Stimulated activated naive CD4-positive, alpha-beta T cell treated with Interleukin-2 at 50 U/mL for 16 hours (primary cell): ENCODE results near the gene GPR153.

Experiments
- DNase-seq: peaks from one replicate; lab custom pipeline; 2025; lab: John Stamatoyannopoulos, UW

GPR153 gene

DNA sequence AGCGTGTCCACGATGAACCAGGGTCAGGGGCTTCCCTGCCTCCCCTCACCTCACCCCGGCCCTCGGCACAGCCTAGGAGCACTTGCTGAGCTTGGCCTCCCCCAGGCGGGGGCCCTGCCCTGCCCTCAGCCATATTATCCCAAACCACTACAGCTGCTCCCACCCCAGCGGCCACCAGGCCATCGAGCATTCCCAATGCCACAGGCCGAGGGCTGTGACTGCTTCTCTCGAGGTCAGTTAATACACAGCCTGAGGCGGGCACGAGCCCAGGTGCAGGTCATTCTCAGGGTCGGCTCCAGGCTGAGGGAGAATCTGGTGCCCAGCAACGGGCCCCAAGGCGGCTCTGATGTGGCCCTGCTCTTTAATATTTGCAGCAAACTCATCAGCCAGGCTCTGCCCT, 8.4 kb upstream of the GPR153 start:
- no peak for DNase-seq

GRCh38 chr1:6268415-6268814, 7.5 kb upstream of the GPR153 start:
- no peak for DNase-seq

DNA sequence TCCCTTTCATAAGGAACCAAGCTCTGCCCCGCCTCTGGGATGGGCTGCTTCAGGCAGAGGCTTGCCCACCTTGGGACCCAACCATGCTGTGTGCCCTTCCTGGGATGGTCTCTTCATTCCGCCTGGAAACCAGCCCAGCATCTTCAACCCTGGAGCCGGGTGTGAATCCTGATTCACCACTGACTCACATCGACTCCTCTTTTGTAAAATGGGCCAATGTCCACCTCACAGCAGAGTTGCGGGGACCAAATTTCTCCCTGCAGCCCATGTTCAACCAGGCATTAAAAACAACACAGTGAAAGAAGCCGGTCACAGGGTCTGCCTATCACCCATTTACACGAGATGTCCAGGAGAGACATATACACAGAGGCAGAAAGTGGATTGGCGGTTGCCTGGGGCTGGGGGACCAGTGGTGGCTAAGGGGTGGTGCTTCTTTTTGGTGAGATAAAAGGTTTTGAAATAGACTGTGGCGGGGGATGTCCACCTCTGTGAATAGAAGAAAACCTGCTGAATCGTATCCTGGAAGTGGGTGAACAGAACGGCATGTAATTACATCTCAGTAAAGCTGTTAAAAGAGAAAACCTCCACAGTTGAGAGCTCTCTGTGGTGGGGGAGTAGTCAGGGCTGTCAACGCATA, 6.9 kb upstream of the GPR153 start:
- DNase-seq, result no peak

- DNase-seq, result no peak
Measured at GRCh38 chr1:6266641-6267040, 5.7 kb upstream of the GPR153 start.

DNA sequence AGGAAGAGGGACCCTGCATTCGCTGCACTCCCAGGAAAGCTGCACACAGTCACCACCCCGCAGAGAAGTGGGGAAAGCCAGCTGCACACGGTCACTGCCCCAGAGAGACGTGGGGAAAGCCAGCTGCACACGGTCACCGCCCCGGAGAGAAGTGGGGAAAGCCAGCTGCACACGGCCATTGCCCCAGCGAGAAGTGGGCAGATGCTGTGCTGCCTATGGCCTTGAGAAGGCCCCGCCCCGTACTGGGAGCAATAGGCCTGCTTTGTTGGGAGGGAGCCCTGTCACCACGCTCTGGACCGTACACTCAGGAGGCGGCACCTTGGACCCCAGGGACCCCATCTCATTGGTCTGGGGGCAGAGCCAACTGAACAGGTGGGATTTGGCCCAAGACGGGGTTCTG, 4.3 kb upstream of the GPR153 start:
- DNase-seq, result no peak

DNA sequence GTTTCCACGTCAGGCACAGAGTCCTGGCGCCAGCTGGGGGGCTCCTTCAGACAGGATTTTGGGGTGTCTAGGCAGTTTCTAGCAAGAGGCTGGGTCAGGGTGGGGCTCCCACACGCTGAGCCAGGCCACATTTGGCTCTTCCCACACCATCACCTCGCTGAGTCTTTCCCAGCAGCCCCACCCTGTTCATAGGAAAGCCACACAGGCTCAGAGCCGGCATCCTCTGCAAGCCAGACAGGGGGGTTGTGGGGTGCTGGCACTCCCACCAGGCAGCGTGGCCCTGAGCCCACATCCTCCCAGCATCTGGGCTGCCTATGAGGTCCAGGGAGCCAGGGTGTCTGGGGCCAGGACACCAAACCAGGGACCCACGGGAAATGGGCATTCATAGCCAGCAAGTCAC, 2.8 kb upstream of the GPR153 start:
- DNase-seq, result no peak

GRCh38 chr1:6262555-6263420, 1.9 kb upstream of the GPR153 start:
- DNase-seq, result no peak

- DNase-seq, result no peak
Measured at GRCh38 chr1:6261615-6261995, 707 bp upstream of the GPR153 start.

DNA sequence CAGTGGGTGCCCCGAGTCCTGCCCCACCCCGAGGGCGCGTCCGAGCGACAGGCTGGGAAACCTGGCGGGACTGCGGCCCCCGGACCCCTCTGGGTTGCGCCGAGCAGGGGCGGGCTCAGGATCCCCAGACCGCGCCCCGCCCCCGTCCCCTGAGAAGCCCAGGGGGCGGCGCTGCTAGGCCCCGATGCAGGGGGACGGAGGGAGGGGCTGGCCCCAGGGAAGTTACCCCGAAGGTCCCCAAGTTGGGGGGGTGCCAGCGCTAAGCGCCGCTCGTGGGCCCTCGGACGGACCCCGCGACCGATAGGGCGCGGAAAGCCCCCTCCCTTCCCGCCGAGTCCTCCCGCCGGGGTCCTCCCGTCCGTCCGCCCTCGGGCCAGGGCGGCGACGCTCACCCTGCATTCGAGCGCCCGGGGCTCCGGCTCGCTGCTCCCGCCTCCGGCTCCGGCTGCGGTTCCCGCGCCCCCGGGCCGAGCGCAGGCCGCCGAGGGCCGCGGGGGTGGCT, 414 bp downstream of the GPR153 start:
- DNase-seq, result no peak

- DNase-seq, result peak; percentile 60
Measured at GRCh38 chr1:6259491-6260362, 1.2 kb downstream of the GPR153 start.

- no peak for DNase-seq
Measured at GRCh38 chr1:6258675-6259074, 2.2 kb downstream of the GPR153 start.

- no peak for DNase-seq
Measured at GRCh38 chr1:6257541-6258069, 3.3 kb downstream of the GPR153 start.

GRCh38 chr1:6256645-6257044, 4.3 kb downstream of the GPR153 start:
- DNase-seq, result no peak

- DNase-seq, result no peak
Measured at GRCh38 chr1:6254691-6255090, 6.2 kb downstream of the GPR153 start.

DNA sequence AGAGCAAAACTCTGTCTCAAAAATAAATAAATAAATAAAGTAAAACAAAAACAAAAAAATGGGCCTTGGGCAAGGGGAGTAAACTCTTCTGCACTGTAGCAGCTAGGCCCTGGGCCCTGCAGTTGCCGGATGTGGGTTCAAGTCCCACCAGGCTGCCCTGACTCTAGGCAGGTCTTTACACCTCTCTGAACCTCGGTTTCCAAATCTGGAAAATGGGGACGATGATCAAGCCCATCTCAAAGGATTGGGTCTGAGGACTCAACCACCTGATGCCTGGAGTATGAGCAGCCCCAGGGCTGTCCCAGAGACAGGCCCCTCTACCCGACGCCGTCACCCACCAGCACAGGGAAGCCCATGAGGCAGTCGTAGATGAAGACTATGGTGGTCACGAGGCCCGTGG, 7.5 kb downstream of the GPR153 start:
- no peak for DNase-seq

- no peak for DNase-seq
Measured at GRCh38 chr1:6252374-6252710, 8.6 kb downstream of the GPR153 start.

DNA sequence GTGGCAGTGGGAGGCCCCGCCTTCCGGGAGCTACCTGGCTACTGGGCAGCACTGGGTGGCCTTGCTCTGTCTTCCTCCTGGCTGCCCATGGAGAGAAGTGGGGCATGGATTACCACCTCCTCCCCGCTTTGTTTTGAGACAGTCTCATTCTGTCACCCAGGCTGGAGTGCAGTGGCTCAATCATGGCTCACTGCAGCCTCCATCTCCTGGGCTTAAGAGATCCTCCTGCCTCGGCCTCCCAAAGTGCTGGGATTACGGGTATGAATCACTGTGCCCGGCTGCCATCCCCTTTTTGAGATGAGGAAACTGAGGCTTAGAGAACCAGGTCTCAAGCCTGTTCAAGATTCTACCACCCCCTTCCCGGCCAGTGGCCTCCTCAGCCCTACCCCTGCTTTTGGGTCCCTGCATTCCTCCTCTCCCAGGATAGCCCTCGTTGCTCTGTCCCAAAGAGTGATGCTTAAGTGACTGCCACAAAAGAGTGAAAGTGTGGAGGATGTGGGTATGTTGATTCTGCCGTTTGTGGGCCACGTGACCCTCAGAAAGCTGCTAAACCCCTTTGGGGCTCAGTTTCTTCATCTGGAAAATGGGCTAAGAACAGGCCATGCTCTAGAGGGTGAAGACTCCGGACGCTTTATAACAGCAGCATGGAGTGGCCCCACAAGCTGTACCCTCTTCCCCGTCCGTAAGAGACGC, 9.1 kb downstream of the GPR153 start:
- no peak for DNase-seq

DNA sequence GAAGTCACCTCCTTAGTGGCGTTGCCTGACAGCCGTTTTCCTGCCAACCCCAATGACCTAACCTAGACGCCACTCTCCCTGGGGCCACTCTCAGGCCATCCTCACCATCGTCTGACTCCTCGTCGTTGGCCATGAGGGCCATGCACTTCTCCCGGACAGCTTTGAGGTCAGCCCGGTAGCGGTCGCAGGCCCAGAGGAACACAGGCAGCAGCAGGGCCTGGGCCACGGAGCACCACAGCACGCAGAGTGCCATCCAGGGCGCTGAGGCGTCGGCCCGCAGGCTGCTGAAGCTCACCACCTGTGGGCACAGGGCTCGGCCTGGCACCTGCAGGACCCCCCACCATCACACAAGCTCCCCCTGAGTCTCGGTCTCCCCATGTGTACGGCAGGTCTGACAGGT, 9.7 kb downstream of the GPR153 start:
- DNase-seq, result no peak

DNA sequence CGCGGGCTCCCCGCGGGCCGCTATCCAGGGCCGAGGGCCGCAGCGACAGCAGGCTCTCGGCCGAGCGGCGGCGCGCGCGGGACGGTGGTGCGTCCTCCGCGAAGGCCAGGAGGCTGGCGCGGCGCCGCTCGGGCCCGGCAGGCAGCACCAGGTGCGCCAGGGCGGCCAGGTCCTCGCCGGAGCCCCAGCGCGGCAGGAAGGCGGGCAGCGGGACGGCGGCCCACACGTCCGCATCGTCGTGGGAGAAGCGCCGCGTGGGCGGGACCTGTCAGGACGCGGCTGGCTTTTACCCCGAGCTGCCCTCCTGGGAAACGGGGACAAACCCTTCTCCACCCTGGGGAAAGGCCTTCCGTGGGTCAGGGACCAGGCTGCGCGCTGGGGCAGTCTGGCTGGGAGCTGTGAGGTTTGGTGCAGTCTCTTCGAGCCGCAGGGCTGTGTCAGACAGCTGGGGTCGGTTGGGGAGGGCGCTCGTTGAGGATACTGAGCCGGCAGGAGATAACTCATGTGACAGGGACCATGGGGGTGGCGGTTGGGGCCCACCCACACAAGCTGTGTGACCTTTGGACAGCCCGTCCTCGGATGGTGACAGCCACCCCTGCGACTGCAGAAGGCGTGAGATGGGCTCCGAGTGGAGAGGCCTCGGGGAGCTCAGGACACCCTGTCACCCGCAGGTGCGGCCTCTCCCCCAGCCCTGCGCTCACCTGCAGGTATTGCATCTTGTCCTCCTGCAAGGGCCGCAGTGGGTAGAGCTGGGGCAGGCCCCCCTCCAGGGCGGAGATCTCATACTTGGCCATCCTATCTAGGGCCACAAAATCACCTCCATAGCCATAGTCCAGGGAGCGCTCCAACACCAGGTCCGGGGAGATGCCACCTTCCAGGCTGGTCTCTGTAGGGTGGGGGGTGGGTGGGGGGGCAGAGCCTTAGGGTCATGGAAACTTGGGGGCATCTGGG, 10.9 kb downstream of the GPR153 start:
- DNase-seq, result no peak

DNA sequence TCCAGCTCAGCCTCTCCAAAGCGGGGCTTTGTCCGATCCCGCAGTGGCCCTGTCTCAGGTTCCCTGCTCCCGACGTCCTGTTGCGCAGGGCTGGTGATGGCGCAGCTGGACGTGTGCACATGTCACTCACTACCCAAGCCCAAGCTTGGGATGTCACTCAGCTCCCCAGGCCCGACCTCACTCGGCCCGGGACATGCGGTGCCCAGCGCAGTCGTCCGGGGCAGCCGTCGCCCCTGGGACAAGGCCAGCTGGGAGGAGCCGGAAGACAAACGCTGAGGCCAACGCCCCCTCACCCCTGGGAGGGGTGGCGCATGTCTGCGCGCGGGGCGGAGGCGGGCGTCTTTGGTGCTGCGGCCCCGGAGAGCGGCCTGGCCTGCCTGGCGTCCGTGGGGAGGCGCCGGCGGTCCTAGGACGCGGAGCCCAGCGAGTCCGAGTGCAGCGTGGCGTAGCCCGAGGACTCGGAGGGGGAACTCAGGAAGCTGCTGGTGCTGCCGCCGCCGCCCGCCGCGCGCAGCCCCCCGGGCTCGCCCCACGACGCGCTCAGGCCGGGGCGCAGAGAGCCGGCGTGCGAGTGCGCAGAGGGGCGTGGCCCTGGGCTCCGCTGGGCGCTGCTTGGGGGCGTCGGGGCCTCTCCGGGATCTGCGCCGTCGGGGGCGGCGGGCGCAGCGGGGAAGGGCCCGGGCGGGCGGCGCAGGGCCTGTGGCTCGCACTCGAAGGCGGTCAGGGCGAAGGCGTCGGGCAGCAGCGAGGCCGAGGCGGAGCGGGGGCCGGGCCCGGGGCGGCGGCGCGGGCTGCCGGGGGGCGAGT, 11.8 kb downstream of the GPR153 start:
- no peak for DNase-seq
